ENCODE data around the gene NLRX1. TPM values are rescaled to one million over a fixed set of nuclear protein-coding genes. Genes with fewer than 3 reads are reported as not detected.
"Not testable (repeated sequence)": the region's sequence is repeated elsewhere in the genome, so short reads cannot be mapped to it uniquely, and the experiment has no call there.

The NLRX1 gene
- total and polyA plus RNA-seq, 9 donors, result 3.1 to 13.4 (median 7.2) TPM

GRCh38 chr11:119130662-119131061, 37.9 kb upstream of the NLRX1 start:
- Histone ChIP-seq H3K4me3 (no peak overlapping the region), H3K27ac (no peak overlapping the region), H3K36me3 (no peaks in the 10 kb centered on the region), H3K4me1 (ENCODE audit: insufficient read depth) (no peaks in the 10 kb centered on the region), H3K9me3 (no peaks in the 10 kb centered on the region), H3K27me3 (no peaks in the 10 kb centered on the region)
- DNase-seq, result peak in 3 of 5 donors; percentile 46 to 70 (median 49)
- 24 to 44% (median 33%) methylated on average over 3 of the region's 3 CpGs for whole genome bisulfite sequencing, 3 donors
- no peak for TF ChIP-seq EP300 (IDR thresholded peaks at IDR 0.05)
- no peak for TF ChIP-seq POLR2A (IDR thresholded peaks at IDR 0.05)
- TF ChIP-seq CTCF (IDR thresholded peaks at IDR 0.05), result no peak
- intact Hi-C loops (cut with DNase I), result loop anchor here in 1 of 4 donors (10.0 kb wide), 1 partner anchor 54 kb away; the partner anchor contains the start of gene NHERF4

GRCh38 chr11:119134389-119134978, 34.0 kb upstream of the NLRX1 start:
- Histone ChIP-seq H3K36me3 (no peaks in the 10 kb centered on the region), H3K27ac (no peak overlapping the region)

GRCh38 chr11:119139276-119139675, 29.2 kb upstream of the NLRX1 start:
- 85 to 88% (median 86%) methylated on average over 10 of the region's 10 CpGs for WGBS, 3 donors
- intact Hi-C loops (cut with DNase I), result loop anchor here in 1 of 4 donors (10.0 kb wide), 1 partner anchor 46 kb away; the partner anchor contains the start of gene NHERF4

More at GRCh38 chr11:119134389-119134978, 34.0 kb upstream of the NLRX1 start:
- intact Hi-C loops (cut with DNase I), result loop anchor here in 1 of 4 donors (10.0 kb wide), 1 partner anchor 50 kb away; the partner anchor contains the start of gene NHERF4
- Histone ChIP-seq H3K27me3 (no peaks in the 10 kb centered on the region), H3K4me3 (no peak overlapping the region), H3K4me1 (ENCODE audit: insufficient read depth) (no peaks in the 10 kb centered on the region), H3K9me3 (no peaks in the 10 kb centered on the region)
- 54 to 62% (median 55%) methylated on average over 4 of the region's 4 CpGs for WGBS, 3 donors
- no peak for TF ChIP-seq POLR2A (IDR thresholded peaks at IDR 0.05)
- TF ChIP-seq CTCF (IDR thresholded peaks at IDR 0.05), result no peak
- TF ChIP-seq EP300 (IDR thresholded peaks at IDR 0.05), result no peak
- DNase-seq, result peak in 1 of 5 donors; percentile 30

GRCh38 chr11:119144825-119145486, 23.6 kb upstream of the NLRX1 start:
- 12 to 22% (median 17%) methylated on average over 7 of the region's 7 CpGs for WGBS, 3 donors

More at GRCh38 chr11:119139276-119139675, 29.2 kb upstream of the NLRX1 start:
- not testable (repeated sequence) for H3K27me3 ChIP-seq; H3K4me1 ChIP-seq (ENCODE audit: insufficient read depth); DNase-seq; H3K9me3 ChIP-seq; H3K27ac ChIP-seq; H3K4me3 ChIP-seq; H3K36me3 ChIP-seq

More at GRCh38 chr11:119144825-119145486, 23.6 kb upstream of the NLRX1 start:
- Histone ChIP-seq H3K9me3 (no peaks in the 10 kb centered on the region), H3K4me3 (no peak overlapping the region), H3K4me1 (ENCODE audit: insufficient read depth) (peaks cover 6% of the 10 kb centered on the region), H3K27ac (no peak overlapping the region), H3K27me3 (no peaks in the 10 kb centered on the region), H3K36me3 (no peaks in the 10 kb centered on the region)
- DNase-seq, result peak in 4 of 5 donors; percentile 26 to 57 (median 50)
- intact Hi-C loops (cut with DNase I), result no loop called here
- TF ChIP-seq EP300 (IDR thresholded peaks at IDR 0.05) (no peak), CTCF (IDR thresholded peaks at IDR 0.05) (peak in 2 of 3 donors; percentile 6 to 24)
